H1 (cell line): ENCODE data around the gene WDR7. TPM values are rescaled to one million over a fixed set of nuclear protein-coding genes. Genes with fewer than 3 reads are reported as not detected.

Source experiments
- CTCF ChIA-PET: fragments of 300-600 bp; sonication (Branson Sonifier 250); formaldehyde crosslinking; loops from one replicate; lab custom pipeline; 2021; ENCODE audit not compliant: partially characterized antibody; lab: Charles Lee
- POLR2A ChIA-PET: fragments of 300-600 bp; sonication (Branson Sonifier 250); formaldehyde crosslinking; loops from one replicate; lab custom pipeline; 2021; ENCODE audit warnings: inconsistent platforms; ENCODE audit not compliant: partially characterized antibody; lab: Charles Lee
- DNase-seq, 2 experiments: peaks; one replicate each; pipeline versions ENCODE4 v3.0.0 to v3.0.0-alpha.2; 2010 to 2022; ENCODE audit warnings: low spot score in 2 of 2, low read depth in 1 of 2, mixed read lengths in 1 of 2
- FAIRE-seq: peaks from 2 replicates; lab custom pipeline; 2011; peaks lifted over from hg19 to GRCh38; lab: Jason Lieb, UNC
- H2AFZ ChIP-seq: 2 replicates; pipeline ENCODE4 v1.8.1; 2012; ENCODE audit warnings: low read length, inconsistent platforms
- H2AK5ac ChIP-seq: 2 replicates; pipeline ENCODE4 v1.6.1; 2013; ENCODE audit warnings: low read depth, low read length
- H2BK120ac ChIP-seq: replicated peaks from 2 replicates; pipeline ENCODE3; 2013; ENCODE audit warnings: low read depth, low read length, inconsistent platforms
- H2BK12ac ChIP-seq: 2 replicates; pipeline ENCODE4 v1.6.1; 2013; ENCODE audit warnings: low read depth, low read length
- H2BK15ac ChIP-seq: 2 replicates; pipeline ENCODE4 v1.6.1; 2013; ENCODE audit warnings: low read length
- H2BK20ac ChIP-seq: 2 replicates; pipeline ENCODE4 v1.6.1; 2013; ENCODE audit warnings: low read length
- H2BK5ac ChIP-seq: 2 replicates; pipeline ENCODE4 v1.6.1; 2013; ENCODE audit warnings: low read depth, low read length
- H3K14ac ChIP-seq: 2 replicates; pipeline ENCODE4 v1.6.1; 2013; ENCODE audit warnings: inconsistent platforms; ENCODE audit not compliant: insufficient read length
- H3K18ac ChIP-seq: 2 replicates; pipeline ENCODE4 v1.6.1; 2013; ENCODE audit warnings: low read length; ENCODE audit errors: extremely low read depth
- H3K23ac ChIP-seq: 2 replicates; pipeline ENCODE4 v1.6.1; 2013; ENCODE audit warnings: inconsistent platforms; ENCODE audit not compliant: insufficient read length
- H3K23me2 ChIP-seq: 2 replicates; pipeline ENCODE4 v1.6.1; 2013; ENCODE audit warnings: low read depth, low read length
- H3K27ac ChIP-seq: 2 replicates; pipeline ENCODE4 v1.6.1; 2011; ENCODE audit warnings: low read depth, low read length, inconsistent platforms
- H3K27me3 ChIP-seq, 4 experiments: replicated peaks in 1 of 4; 1 replicate in 1 of 4; 2 replicates in 3 of 4; pipeline versions ENCODE4 v1.6.1 to v1.8.1; 2011 to 2013; ENCODE audit warnings: low read length in 3 of 4, mild to moderate bottlenecking in 3 of 4, inconsistent platforms in 2 of 4, mixed read lengths in 2 of 4, moderate library complexity in 1 of 4; ENCODE audit not compliant: control insufficient read depth in 3 of 4, insufficient read depth in 3 of 4; ENCODE audit errors: extremely low read depth in 1 of 4
- H3K36me3 ChIP-seq, 4 experiments: 2 replicates each; pipeline versions ENCODE4 v1.6.1 to v1.8.1; 2011 to 2013; ENCODE audit warnings: mild to moderate bottlenecking in 4 of 4, low read length in 3 of 4, moderate library complexity in 2 of 4, control low read depth in 1 of 4, inconsistent platforms in 1 of 4; ENCODE audit not compliant: insufficient read depth in 4 of 4, control insufficient read depth in 2 of 4
- H3K4ac ChIP-seq: replicated peaks from 2 replicates; pipeline ENCODE3; 2013; ENCODE audit warnings: low read length, low read depth, mixed read lengths, inconsistent platforms; ENCODE audit not compliant: insufficient read length
- H3K4me1 ChIP-seq, 4 experiments: replicated peaks in 1 of 4; 1 replicate in 1 of 4; 2 replicates in 3 of 4; pipeline versions ENCODE4 v1.6.1 to v1.8.1; 2011 to 2013; ENCODE audit warnings: low read length in 3 of 4, inconsistent platforms in 2 of 4, mixed read lengths in 1 of 4; ENCODE audit not compliant: insufficient read depth in 4 of 4, control insufficient read depth in 3 of 4
- H3K4me2 ChIP-seq, 2 experiments: 2 replicates each; pipeline versions ENCODE4 v1.6.1 to v1.8.1; 2011 to 2013; ENCODE audit warnings: low read depth in 2 of 2, low read length in 2 of 2, control low read depth in 1 of 2, inconsistent platforms in 1 of 2, mild to moderate bottlenecking in 1 of 2; ENCODE audit not compliant: insufficient read depth in 1 of 2
- H3K4me3 ChIP-seq, 4 experiments: fragments of 200-600, 300-600 bp in 1 of 4; sonication (generic), shearing (Covaris generic), sonication (Bioruptor Twin) in 1 of 4; 2 replicates each; pipeline versions ENCODE4 v1.5.1 to v1.8.1; 2011 to 2016; ENCODE audit warnings: low read length in 4 of 4, low read depth in 3 of 4, control low read depth in 2 of 4, inconsistent platforms in 2 of 4, mild to moderate bottlenecking in 2 of 4, mixed read lengths in 1 of 4, moderate library complexity in 1 of 4; ENCODE audit not compliant: insufficient read depth in 2 of 4; ENCODE audit errors: extremely low read depth in 1 of 4
- H3K56ac ChIP-seq: replicated peaks from 2 replicates; pipeline ENCODE3; 2013; ENCODE audit warnings: low read depth, mild to moderate bottlenecking, mixed read lengths, low read length, inconsistent platforms; ENCODE audit not compliant: insufficient read length
- H3K79me1 ChIP-seq: 2 replicates; pipeline ENCODE4 v1.6.1; 2013; ENCODE audit warnings: low read depth, low read length, control low read depth
- H3K79me2 ChIP-seq, 2 experiments: 2 replicates each; pipeline versions ENCODE4 v1.6.1 to v1.8.1; 2012 to 2013; ENCODE audit warnings: low read length in 2 of 2, mild to moderate bottlenecking in 2 of 2, inconsistent platforms in 1 of 2; ENCODE audit not compliant: insufficient read depth in 2 of 2, control insufficient read depth in 1 of 2
- H3K9ac ChIP-seq, 4 experiments: replicated peaks in 1 of 4; 1 replicate in 1 of 4; 2 replicates in 3 of 4; pipeline versions ENCODE4 v1.6.1 to v1.8.1; 2011 to 2013; ENCODE audit warnings: low read depth in 3 of 4, low read length in 3 of 4, control low read depth in 2 of 4, mild to moderate bottlenecking in 2 of 4, moderate library complexity in 2 of 4, inconsistent platforms in 1 of 4; ENCODE audit errors: extremely low read depth in 1 of 4
- H3K9me3 ChIP-seq, 2 experiments: 2 replicates each; pipeline versions ENCODE4 v1.6.1 to v1.8.1; 2012 to 2013; ENCODE audit warnings: mild to moderate bottlenecking in 2 of 2, moderate library complexity in 2 of 2, control low read depth in 1 of 2, inconsistent platforms in 1 of 2, low read depth in 1 of 2, low read length in 1 of 2, mixed read lengths in 1 of 2; ENCODE audit not compliant: insufficient read depth in 2 of 2
- H4K20me1 ChIP-seq, 2 experiments: replicated peaks in 1 of 2; 2 replicates each; pipeline versions ENCODE3 to v1.8.1; 2011 to 2013; ENCODE audit warnings: inconsistent platforms in 2 of 2, low read length in 2 of 2, mild to moderate bottlenecking in 1 of 2; ENCODE audit not compliant: insufficient read depth in 2 of 2, control insufficient read depth in 1 of 2
- H4K5ac ChIP-seq: 2 replicates; pipeline ENCODE4 v1.6.1; 2013; ENCODE audit warnings: low read length, low read depth, mixed read lengths, inconsistent platforms; ENCODE audit not compliant: insufficient read length
- H4K8ac ChIP-seq: 2 replicates; pipeline ENCODE4 v1.8.0; 2013; ENCODE audit warnings: mild to moderate bottlenecking, moderate library complexity, low read length, inconsistent platforms; ENCODE audit not compliant: insufficient read depth; ENCODE audit errors: extremely low read depth
- H4K91ac ChIP-seq: replicated peaks from 2 replicates; pipeline ENCODE3; 2013; ENCODE audit warnings: low read length, mixed read lengths, inconsistent platforms; ENCODE audit not compliant: insufficient read length
- BACH1 ChIP-seq: IDR thresholded peaks from 2 replicates; pipeline ENCODE4 v1.6.1; 2012; ENCODE audit warnings: low read length, improper control_type of control experiment
- CHD1 ChIP-seq: IDR thresholded peaks from 2 replicates; pipeline ENCODE4 v1.6.1; 2012; ENCODE audit warnings: low read depth, low read length, improper control_type of control experiment
- NRF1 ChIP-seq: IDR thresholded peaks from 2 replicates; pipeline ENCODE4 v1.6.1; 2011; ENCODE audit warnings: mild to moderate bottlenecking, low read depth, low read length, improper control_type of control experiment
- POU5F1 ChIP-seq: IDR thresholded peaks from 2 replicates; pipeline ENCODE4 v1.6.1; 2011; ENCODE audit warnings: low read depth, mild to moderate bottlenecking, low read length, moderate library complexity
- SIRT6 ChIP-seq: IDR thresholded peaks from one replicate; pipeline ENCODE4 v1.7.1; 2012; ENCODE audit warnings: low read length, inconsistent platforms
- SP1 ChIP-seq: IDR thresholded peaks from 2 replicates; pipeline ENCODE4 v1.6.1; 2011; ENCODE audit warnings: low read depth, low read length
- SP4 ChIP-seq: IDR thresholded peaks from 2 replicates; pipeline ENCODE4 v1.6.1; 2012; ENCODE audit warnings: low read length, inconsistent platforms
- TCF12 ChIP-seq: IDR thresholded peaks from 2 replicates; pipeline ENCODE4 v1.6.1; 2011; ENCODE audit warnings: low read depth, mild to moderate bottlenecking, low read length
- ZNF274 ChIP-seq: IDR thresholded peaks from 2 replicates; pipeline ENCODE4 v1.7.0; 2012; ENCODE audit warnings: low read length, borderline replicate concordance; ENCODE audit errors: extremely low read depth
- WGBS, 2 experiments: shearing (Covaris generic) in 1 of 2; methylation state at CpG; one replicate each; pipeline versions ENCODE4 v1.1.6 to v1.1.7; 2013 to 2015; ENCODE audit warnings: low lambda C conversion rate in 2 of 2, mixed read lengths in 2 of 2, inconsistent platforms in 1 of 2, low coverage in 1 of 2, missing lambda C conversion rate in 1 of 2; ENCODE audit not compliant: insufficient replicate concordance in 2 of 2, insufficient coverage in 1 of 2, insufficient read length in 1 of 2; ENCODE audit errors: extremely low coverage in 1 of 2, missing lambda C conversion rate in 1 of 2; 5-methylcytosine and 5-hydroxymethylcytosine counted together
- polyA plus RNA-seq, 7 experiments: library from polyadenylated mRNA; depleted of rRNA in 3 of 7; stranded (reverse) in 5 of 7; unstranded in 2 of 7; fragments of >200 nt in 5 of 7; fragments of 200-250 nt in 2 of 7; gene quantifications; 1 replicate in 5 of 7; 2 replicates in 1 of 7; 4 replicates in 1 of 7; pipeline versions ENCODE4 v1.2.1 to v1.2.3, GENCODE V29; 2011 to 2013; ENCODE audit warnings: missing spikeins in 2 of 7, mixed read lengths in 2 of 7
- total RNA-seq: library from RNA; stranded (reverse); fragmentation: NEBNext Ultra II Directional; extraction: Animal tissue kit (Norgen Biotek cat#: 25700); gene quantifications from 2 replicates; pipeline ENCODE4 v1.2.1, GENCODE V29; 2021
- TF ChIP-seq, protein P1 (sequence below): IDR thresholded peaks from 2 replicates; pipeline ENCODE4 v1.6.1; 2011; ENCODE audit warnings: low read depth, mild to moderate bottlenecking, low read length; ENCODE audit not compliant: insufficient read depth
- TF ChIP-seq, protein P2 (sequence below): IDR thresholded peaks from 2 replicates; pipeline ENCODE4 v1.6.1; 2011; ENCODE audit warnings: low read length, improper control_type of control experiment

The WDR7 gene
- total and polyA plus RNA-seq, 2 of the 8 experiments (the other 6 are each of a cell fraction or from before 2014, with no cell fraction given): 5.5 to 15.2 TPM

DNA sequence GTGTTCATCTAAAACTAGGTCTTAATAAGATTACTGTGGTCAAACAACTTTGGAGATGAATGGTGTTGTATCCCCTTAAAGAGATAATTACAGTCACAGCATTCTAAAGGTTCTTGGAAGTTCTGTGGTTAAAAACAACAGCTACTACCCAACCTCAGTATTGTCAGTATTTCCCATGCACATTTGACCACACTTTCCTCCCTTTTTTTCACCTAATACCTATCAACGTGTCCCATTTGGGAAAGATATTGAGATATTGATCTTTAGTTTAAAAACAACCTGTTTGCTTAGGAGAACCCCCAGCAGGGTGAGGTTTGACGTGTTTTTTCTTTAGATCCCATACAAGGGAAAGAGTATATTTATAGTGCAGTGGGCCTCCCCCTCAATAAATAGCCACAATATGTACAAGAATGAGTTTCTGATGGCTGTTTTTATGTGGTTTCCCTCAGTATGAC, 65.6 kb downstream of the WDR7 start:
- Histone ChIP-seq H3K23me2 (no peaks in the 10 kb centered on the region), H3K36me3 (no peaks in the 10 kb centered on the region), H3K4me3 (no peak overlapping the region), H2AK5ac (no peak overlapping the region), H3K23ac (no peak overlapping the region), H2BK15ac (no peak overlapping the region), H3K27me3 (no peaks in the 10 kb centered on the region), H3K79me2 (no peaks in the 10 kb centered on the region), H2BK12ac (no peak overlapping the region), H4K5ac (no peak overlapping the region), H4K20me1 (no peaks in the 10 kb centered on the region), H3K9me3 (no peaks in the 10 kb centered on the region), H3K18ac (no peak overlapping the region), H3K9ac (no peak overlapping the region), H2AFZ (no peak overlapping the region), H3K79me1 (no peaks in the 10 kb centered on the region), H2BK20ac (no peak overlapping the region), H4K91ac (no peak overlapping the region), H2BK5ac (no peak overlapping the region), H3K27ac (no peak overlapping the region), H3K4me1 (no peaks in the 10 kb centered on the region), H3K4me2 (no peak overlapping the region), H4K8ac (no peak overlapping the region), H3K4ac (no peak overlapping the region), H3K56ac (no peak overlapping the region), H2BK120ac (no peak overlapping the region), H3K14ac (no peak overlapping the region)
- TF ChIP-seq ZNF274: no peak
- TF ChIP-seq, protein P1, sequence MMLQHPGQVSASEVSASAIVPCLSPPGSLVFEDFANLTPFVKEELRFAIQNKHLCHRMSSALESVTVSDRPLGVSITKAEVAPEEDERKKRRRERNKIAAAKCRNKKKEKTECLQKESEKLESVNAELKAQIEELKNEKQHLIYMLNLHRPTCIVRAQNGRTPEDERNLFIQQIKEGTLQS: no peak
- TF ChIP-seq SP4: no peak
- no peak for TF ChIP-seq CHD1
- TF ChIP-seq POU5F1: no peak
- TF ChIP-seq, protein P2, sequence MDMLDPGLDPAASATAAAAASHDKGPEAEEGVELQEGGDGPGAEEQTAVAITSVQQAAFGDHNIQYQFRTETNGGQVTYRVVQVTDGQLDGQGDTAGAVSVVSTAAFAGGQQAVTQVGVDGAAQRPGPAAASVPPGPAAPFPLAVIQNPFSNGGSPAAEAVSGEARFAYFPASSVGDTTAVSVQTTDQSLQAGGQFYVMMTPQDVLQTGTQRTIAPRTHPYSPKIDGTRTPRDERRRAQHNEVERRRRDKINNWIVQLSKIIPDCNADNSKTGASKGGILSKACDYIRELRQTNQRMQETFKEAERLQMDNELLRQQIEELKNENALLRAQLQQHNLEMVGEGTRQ: no peak
- no peak for TF ChIP-seq TCF12
- no peak for TF ChIP-seq BACH1
- no peak for TF ChIP-seq NRF1
- no peak for TF ChIP-seq SIRT6
- no peak for TF ChIP-seq SP1
- WGBS, 2 experiments: 91% methylated on average over 2 of the region's 2 CpGs; no CpG with 5 or more reads in 1 of the 2 experiments
- FAIRE-seq (no peak), DNase-seq (no peak)
- CTCF ChIA-PET: interaction anchor here (4.3 kb wide), 1 partner anchor 14 kb away, joined by 25 read pairs; no protein-coding TSS in a partner anchor
- POLR2A ChIA-PET: no interaction called here
